Trophoblast cell (in vitro differentiated cells and primary cell): ENCODE data around the gene PADI1.

Experiments used
- DNase-seq, 2 donors: peaks; one replicate each; pipeline ENCODE4 v3.0.0-alpha.2; 2016
- H2AFZ ChIP-seq: 2 replicates; pipeline ENCODE4 v1.6.1; 2013; ENCODE audit warnings: low read length, moderate library complexity, mild to moderate bottlenecking; ENCODE audit not compliant: insufficient read depth, poor library complexity
- H2AK5ac ChIP-seq: 2 replicates; pipeline ENCODE4 v1.6.1; 2013; ENCODE audit warnings: mild to moderate bottlenecking, low read length
- H2BK120ac ChIP-seq: 2 replicates; pipeline ENCODE4 v1.6.1; 2013; ENCODE audit warnings: low read length, mild to moderate bottlenecking, moderate library complexity; ENCODE audit not compliant: insufficient read depth, poor library complexity
- H2BK12ac ChIP-seq: 2 replicates; pipeline ENCODE4 v1.6.1; 2013; ENCODE audit warnings: mild to moderate bottlenecking, low read length, moderate library complexity
- H2BK5ac ChIP-seq: 2 replicates; pipeline ENCODE4 v1.6.1; 2013; ENCODE audit warnings: low read length, low read depth, moderate library complexity, mild to moderate bottlenecking; ENCODE audit not compliant: poor library complexity
- H3K14ac ChIP-seq: 2 replicates; pipeline ENCODE4 v1.6.1; 2013; ENCODE audit warnings: mild to moderate bottlenecking, low read length
- H3K18ac ChIP-seq: 2 replicates; pipeline ENCODE4 v1.6.1; 2013; ENCODE audit warnings: mild to moderate bottlenecking, low read length
- H3K23ac ChIP-seq: 2 replicates; pipeline ENCODE4 v1.6.1; 2013; ENCODE audit warnings: low read length
- H3K27ac ChIP-seq: 2 replicates; pipeline ENCODE4 v1.5.1; 2013; ENCODE audit warnings: low read depth, mild to moderate bottlenecking, inconsistent platforms, low read length, moderate library complexity
- H3K27me3 ChIP-seq: 2 replicates; pipeline ENCODE4 v1.6.1; 2013; ENCODE audit warnings: inconsistent platforms, mild to moderate bottlenecking, low read length, moderate library complexity; ENCODE audit not compliant: insufficient read depth
- H3K36me3 ChIP-seq, 2 experiments: 1 replicate in 1 of 2; 2 replicates in 1 of 2; pipeline ENCODE4 v1.6.1; 2013; ENCODE audit warnings: low read length in 2 of 2, mild to moderate bottlenecking in 2 of 2, moderate library complexity in 1 of 2; ENCODE audit not compliant: insufficient read depth in 2 of 2, control insufficient read depth in 1 of 2
- H3K4ac ChIP-seq: 2 replicates; pipeline ENCODE4 v1.6.1; 2013; ENCODE audit warnings: low read depth, mild to moderate bottlenecking, low read length, moderate library complexity
- H3K4me1 ChIP-seq, 2 experiments: 1 replicate in 1 of 2; 2 replicates in 1 of 2; pipeline ENCODE4 v1.6.1; 2013; ENCODE audit warnings: low read length in 2 of 2, mild to moderate bottlenecking in 2 of 2, moderate library complexity in 1 of 2; ENCODE audit not compliant: insufficient read depth in 2 of 2, control insufficient read depth in 1 of 2
- H3K4me2 ChIP-seq: 2 replicates; pipeline ENCODE4 v1.6.1; 2013; ENCODE audit warnings: inconsistent platforms, mild to moderate bottlenecking, low read length, moderate library complexity
- H3K4me3 ChIP-seq: 2 replicates; pipeline ENCODE4 v1.5.1; 2013; ENCODE audit warnings: mild to moderate bottlenecking, low read depth, low read length, inconsistent platforms
- H3K79me1 ChIP-seq: one replicate; pipeline ENCODE4 v1.6.1; 2013; ENCODE audit warnings: low read length
- H3K79me2 ChIP-seq: 2 replicates; pipeline ENCODE4 v1.6.1; 2013; ENCODE audit warnings: low read length, mild to moderate bottlenecking; ENCODE audit not compliant: control insufficient read depth, insufficient read depth, poor library complexity
- H3K9ac ChIP-seq: 2 replicates; pipeline ENCODE4 v1.6.1; 2013; ENCODE audit warnings: mild to moderate bottlenecking, low read length
- H3K9me3 ChIP-seq: 2 replicates; pipeline ENCODE4 v1.6.1; 2013; ENCODE audit warnings: low read depth, mild to moderate bottlenecking, control low read depth, inconsistent platforms, low read length; ENCODE audit not compliant: insufficient read depth
- H4K12ac ChIP-seq: 2 replicates; pipeline ENCODE4 v1.6.1; 2013; ENCODE audit warnings: low read depth, mild to moderate bottlenecking, low read length, moderate library complexity
- H4K8ac ChIP-seq: 2 replicates; pipeline ENCODE4 v1.6.1; 2013; ENCODE audit warnings: low read depth, mild to moderate bottlenecking, low read length, moderate library complexity
- H4K91ac ChIP-seq: one replicate; pipeline ENCODE4 v1.6.1; 2013; ENCODE audit warnings: low read depth, mild to moderate bottlenecking, low read length, moderate library complexity
- WGBS: extraction: QIAGEN DNeasy Blood & Tissue Kit; methylation state at CpG from one replicate; pipeline ENCODE4 v1.1.7; 2013; ENCODE audit warnings: missing lambda C conversion rate; ENCODE audit not compliant: insufficient read length, insufficient coverage; ENCODE audit errors: extremely low coverage; 5-methylcytosine and 5-hydroxymethylcytosine counted together

Gene PADI1

GRCh38 chr1:17276568-17276967 is 71.6 kb downstream of the PADI1 start:
- H3K27ac ChIP-seq, result no peak overlapping the region
- H3K18ac ChIP-seq, result no peak overlapping the region
- WGBS, result no CpG with 5 or more reads among the region's 11 CpGs
- no peak for DNase-seq
- no peak overlapping the region for H2BK5ac ChIP-seq
- no peaks in the 10 kb centered on the region for H3K79me2 ChIP-seq
- no peaks in the 10 kb centered on the region for H3K27me3 ChIP-seq
- H4K91ac ChIP-seq, result no peak overlapping the region
- no peak overlapping the region for H3K9ac ChIP-seq
- no peaks in the 10 kb centered on the region for H3K79me1 ChIP-seq
- H4K12ac ChIP-seq, result no peak overlapping the region
- H3K4me2 ChIP-seq, result no peak overlapping the region
- no peak overlapping the region for H2BK12ac ChIP-seq
- no peaks in the 10 kb centered on the region for H3K4me1 ChIP-seq
- no peak overlapping the region for H4K8ac ChIP-seq
- no peak overlapping the region for H2BK120ac ChIP-seq
- no peak overlapping the region for H2AFZ ChIP-seq
- H3K14ac ChIP-seq, result no peak overlapping the region
- H3K4ac ChIP-seq, result no peak overlapping the region
- H3K23ac ChIP-seq, result no peak overlapping the region
- no peaks in the 10 kb centered on the region for H3K9me3 ChIP-seq
- no peak overlapping the region for H3K4me3 ChIP-seq
- H2AK5ac ChIP-seq, result no peak overlapping the region
- H3K36me3 ChIP-seq, result no peaks in the 10 kb centered on the region

- Histone ChIP-seq H4K8ac (no peak overlapping the region), H4K91ac (no peak overlapping the region), H3K18ac (no peak overlapping the region), H3K79me1 (no peaks in the 10 kb centered on the region), H4K12ac (no peak overlapping the region), H2BK12ac (no peak overlapping the region), H2AK5ac (no peak overlapping the region), H3K14ac (no peak overlapping the region), H3K27me3 (no peaks in the 10 kb centered on the region), H2BK5ac (no peak overlapping the region), H3K4me3 (no peak overlapping the region), H3K4me2 (no peak overlapping the region), H3K79me2 (no peaks in the 10 kb centered on the region), H3K9me3 (no peaks in the 10 kb centered on the region), H3K23ac (no peak overlapping the region), H2AFZ (no peak overlapping the region), H3K27ac (no peak overlapping the region), H3K9ac (no peak overlapping the region), H3K4ac (no peak overlapping the region), H2BK120ac (no peak overlapping the region), H3K36me3 (no peaks in the 10 kb centered on the region), H3K4me1 (no peaks in the 10 kb centered on the region)
- WGBS, result no CpG with 5 or more reads among the region's 8 CpGs
- no peak for DNase-seq
Observed at GRCh38 chr1:17277511-17278159, 72.7 kb downstream of the PADI1 start.

GRCh38 chr1:17278996-17279830 is 74.3 kb downstream of the PADI1 start:
- no peak overlapping the region for H3K14ac ChIP-seq
- no peak overlapping the region for H3K4me2 ChIP-seq
- no peak overlapping the region for H2BK12ac ChIP-seq
- H2BK5ac ChIP-seq, result no peak overlapping the region
- no peaks in the 10 kb centered on the region for H3K27me3 ChIP-seq
- H3K9ac ChIP-seq, result no peak overlapping the region
- no peak overlapping the region for H4K12ac ChIP-seq
- no CpG with 5 or more reads among the region's 14 CpGs for WGBS
- H3K4me1 ChIP-seq, result no peaks in the 10 kb centered on the region
- no peak overlapping the region for H3K27ac ChIP-seq
- no peak overlapping the region for H3K18ac ChIP-seq
- no peak overlapping the region for H2AK5ac ChIP-seq
- no peaks in the 10 kb centered on the region for H3K79me1 ChIP-seq
- no peak overlapping the region for H3K4ac ChIP-seq
- no peak overlapping the region for H3K23ac ChIP-seq
- H2AFZ ChIP-seq, result no peak overlapping the region
- no peak overlapping the region for H4K8ac ChIP-seq
- H4K91ac ChIP-seq, result no peak overlapping the region
- no peaks in the 10 kb centered on the region for H3K79me2 ChIP-seq
- H3K36me3 ChIP-seq, result no peaks in the 10 kb centered on the region
- no peak overlapping the region for H3K4me3 ChIP-seq
- no peak overlapping the region for H2BK120ac ChIP-seq
- H3K9me3 ChIP-seq, result no peaks in the 10 kb centered on the region
- DNase-seq, result no peak

GRCh38 chr1:17280436-17280835 is 75.5 kb downstream of the PADI1 start:
- Histone ChIP-seq H3K4me3 (no peak overlapping the region), H2AFZ (no peak overlapping the region), H2BK5ac (no peak overlapping the region), H3K79me2 (no peaks in the 10 kb centered on the region), H3K36me3 (no peaks in the 10 kb centered on the region), H3K9ac (no peak overlapping the region), H4K91ac (no peak overlapping the region), H3K14ac (no peak overlapping the region), H3K27ac (no peak overlapping the region), H2BK120ac (no peak overlapping the region), H3K4me2 (no peak overlapping the region), H2BK12ac (no peak overlapping the region), H4K12ac (no peak overlapping the region), H3K9me3 (no peaks in the 10 kb centered on the region), H3K4me1 (no peaks in the 10 kb centered on the region), H3K79me1 (no peaks in the 10 kb centered on the region), H3K27me3 (no peaks in the 10 kb centered on the region), H2AK5ac (no peak overlapping the region), H3K18ac (no peak overlapping the region), H3K4ac (no peak overlapping the region), H4K8ac (no peak overlapping the region), H3K23ac (no peak overlapping the region)
- no CpG with 5 or more reads among the region's 7 CpGs for WGBS
- no peak for DNase-seq
